GM23248 (cell line): Measurements from ENCODE around the gene NEMF.

Experiments
- EZH2 ChIP-seq: fragments of 200-600 bp; sonication (generic); IDR thresholded peaks from 2 replicates; pipeline ENCODE4 v1.6.1; 2018; ENCODE audit warnings: antibody characterized with exemption, mild to moderate bottlenecking; ENCODE audit not compliant: insufficient read depth, poor library complexity, severe bottlenecking
- EZH2phosphoT487 ChIP-seq: fragments of 200-600 bp; sonication (generic); IDR thresholded peaks from 2 replicates; pipeline ENCODE4 v1.6.1; 2018; ENCODE audit warnings: antibody characterized with exemption, moderate library complexity, mild to moderate bottlenecking, low read depth; ENCODE audit not compliant: insufficient read depth

GRCh38 chr14:49858383-49858782, 5.8 kb upstream of the NEMF start:
- TF ChIP-seq EZH2phosphoT487 (no peak), EZH2 (no peak)
